ES-I3 (cell line): ENCODE data around the gene MVK.

Experiments
- H3K36me3 ChIP-seq: 2 replicates; pipeline ENCODE4 v1.6.1; 2013; ENCODE audit warnings: mild to moderate bottlenecking, low read length, control low read depth, moderate library complexity; ENCODE audit not compliant: insufficient read depth
- H3K4me1 ChIP-seq: 2 replicates; pipeline ENCODE4 v1.6.1; 2013; ENCODE audit warnings: mild to moderate bottlenecking, control low read depth, low read length; ENCODE audit not compliant: insufficient read depth
- H3K9ac ChIP-seq: 2 replicates; pipeline ENCODE4 v1.6.1; 2013; ENCODE audit warnings: low read depth, mild to moderate bottlenecking, low read length, moderate library complexity
- H3K9me3 ChIP-seq: 2 replicates; pipeline ENCODE4 v1.6.1; 2013; ENCODE audit warnings: mild to moderate bottlenecking, low read length, moderate library complexity; ENCODE audit not compliant: control insufficient read depth, insufficient read depth

MVK gene

GRCh38 chr12:109538191-109538863, 35.3 kb upstream of the MVK start:
- Histone ChIP-seq H3K9me3 (no peaks in the 10 kb centered on the region), H3K36me3 (no peaks in the 10 kb centered on the region), H3K4me1 (no peaks in the 10 kb centered on the region), H3K9ac (no peak overlapping the region)

- H3K9me3 ChIP-seq, result no peaks in the 10 kb centered on the region
- H3K4me1 ChIP-seq, result no peaks in the 10 kb centered on the region
- no peaks in the 10 kb centered on the region for H3K36me3 ChIP-seq
- H3K9ac ChIP-seq, result no peak overlapping the region
Measured at GRCh38 chr12:109539508-109539907, 34.1 kb upstream of the MVK start.

GRCh38 chr12:109540526-109541412, 32.8 kb upstream of the MVK start:
- Histone ChIP-seq H3K4me1 (no peaks in the 10 kb centered on the region), H3K9me3 (no peaks in the 10 kb centered on the region), H3K36me3 (no peaks in the 10 kb centered on the region), H3K9ac (no peak overlapping the region)

GRCh38 chr12:109541413-109541726, 32.2 kb upstream of the MVK start:
- Histone ChIP-seq H3K9ac (no peak overlapping the region), H3K9me3 (no peaks in the 10 kb centered on the region), H3K4me1 (no peaks in the 10 kb centered on the region), H3K36me3 (no peaks in the 10 kb centered on the region)

DNA sequence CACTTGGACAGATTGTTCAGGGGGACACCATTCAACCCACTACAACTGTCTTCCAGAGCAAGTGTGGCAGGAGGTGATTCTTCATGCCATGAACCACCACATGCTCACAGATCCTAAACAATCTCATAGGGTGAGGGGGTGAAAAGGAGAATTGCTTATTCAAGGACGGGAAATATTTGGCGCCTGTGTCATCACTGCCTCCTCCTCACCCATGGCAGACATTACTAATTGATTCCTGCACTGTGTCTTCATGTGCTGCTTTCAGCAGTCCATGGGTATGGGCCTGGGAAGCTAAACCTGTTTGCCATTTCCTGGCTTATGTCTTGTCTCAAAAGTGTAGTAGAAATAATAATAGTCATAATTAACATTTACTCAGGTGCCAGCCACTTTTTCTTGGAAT, 31.6 kb upstream of the MVK start:
- Histone ChIP-seq H3K36me3 (no peaks in the 10 kb centered on the region), H3K9me3 (no peaks in the 10 kb centered on the region)

DNA sequence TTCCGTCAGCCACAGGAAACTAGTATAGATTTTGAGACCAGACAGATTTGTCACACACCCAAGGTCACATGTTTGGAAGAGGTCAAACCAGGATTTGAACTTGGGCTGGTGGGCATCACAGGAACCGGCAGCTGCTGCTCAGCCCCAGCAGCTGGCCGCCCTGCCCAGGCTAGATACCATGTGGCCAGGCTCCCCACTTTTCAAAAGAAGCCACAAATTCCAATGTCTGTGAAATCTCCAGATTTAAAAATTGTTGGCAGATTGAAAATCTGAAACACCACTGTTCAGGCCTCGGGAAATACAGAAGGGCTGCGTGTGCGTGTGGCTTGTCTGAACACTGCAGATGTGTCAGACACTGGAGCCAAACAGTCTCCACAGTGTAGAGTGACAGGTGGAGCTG, 30.7 kb upstream of the MVK start:
- H3K9ac ChIP-seq, result no peak overlapping the region
- H3K4me1 ChIP-seq, result no peaks in the 10 kb centered on the region
- no peaks in the 10 kb centered on the region for H3K36me3 ChIP-seq
- no peaks in the 10 kb centered on the region for H3K9me3 ChIP-seq

More for the DNA sequence above, 31.6 kb upstream of the MVK start:
- H3K4me1 ChIP-seq, result no peaks in the 10 kb centered on the region
- H3K9ac ChIP-seq, result no peak overlapping the region

GRCh38 chr12:109544955-109545531, 28.6 kb upstream of the MVK start:
- H3K9ac ChIP-seq, result no peak overlapping the region

DNA sequence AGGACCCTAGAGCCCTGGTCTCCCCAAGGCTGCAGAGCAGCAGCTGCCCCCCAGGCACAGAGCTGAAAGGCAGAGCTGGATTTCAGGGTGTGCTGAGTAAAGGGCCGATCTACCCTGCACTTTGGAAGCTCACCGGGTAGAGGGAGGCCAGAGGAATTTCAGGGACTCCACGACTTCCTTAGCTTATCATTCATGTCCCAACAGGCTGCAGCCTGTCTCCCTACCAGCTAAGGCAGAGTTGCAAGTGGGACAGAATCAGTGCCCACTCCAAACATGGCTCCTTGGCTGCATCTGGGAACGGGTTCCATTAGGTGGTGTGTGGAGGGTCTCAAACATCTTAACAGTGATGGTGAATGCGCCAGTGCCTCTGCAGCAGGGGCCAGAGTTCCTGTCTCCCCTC, 27.8 kb upstream of the MVK start:
- no peaks in the 10 kb centered on the region for H3K9me3 ChIP-seq
- no peaks in the 10 kb centered on the region for H3K36me3 ChIP-seq
- H3K9ac ChIP-seq, result no peak overlapping the region

More at GRCh38 chr12:109544955-109545531, 28.6 kb upstream of the MVK start:
- no peaks in the 10 kb centered on the region for H3K9me3 ChIP-seq
- no peaks in the 10 kb centered on the region for H3K36me3 ChIP-seq
- no peaks in the 10 kb centered on the region for H3K4me1 ChIP-seq

GRCh38 chr12:109547286-109547685, 26.3 kb upstream of the MVK start:
- H3K36me3 ChIP-seq, result no peaks in the 10 kb centered on the region
- H3K4me1 ChIP-seq, result no peaks in the 10 kb centered on the region
- H3K9me3 ChIP-seq, result no peaks in the 10 kb centered on the region
- H3K9ac ChIP-seq, result no peak overlapping the region

More for the DNA sequence above, 27.8 kb upstream of the MVK start:
- H3K4me1 ChIP-seq, result no peaks in the 10 kb centered on the region

DNA sequence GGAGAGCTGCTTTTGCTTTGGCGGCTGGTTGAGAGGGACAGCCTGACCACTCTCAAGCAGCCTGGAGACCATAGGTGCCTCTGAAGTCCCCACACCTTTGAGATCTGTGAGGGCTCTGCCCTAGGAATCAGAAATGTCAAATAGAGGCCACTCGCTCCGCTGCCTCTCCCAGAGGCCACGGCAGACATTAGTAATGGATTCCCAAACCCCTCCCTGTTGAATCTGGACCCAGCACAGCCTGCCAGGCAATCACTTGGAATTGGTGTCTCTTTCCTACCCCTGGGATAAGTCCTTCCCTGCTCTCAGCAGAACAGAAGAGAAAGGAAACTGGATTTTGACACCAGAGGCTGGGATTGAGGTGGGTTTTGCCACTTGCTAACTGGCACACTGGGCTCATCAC, 25.3 kb upstream of the MVK start:
- no peaks in the 10 kb centered on the region for H3K36me3 ChIP-seq

GRCh38 chr12:109549613-109550270, 23.9 kb upstream of the MVK start:
- no peaks in the 10 kb centered on the region for H3K4me1 ChIP-seq
- no peaks in the 10 kb centered on the region for H3K36me3 ChIP-seq
- H3K9me3 ChIP-seq, result no peaks in the 10 kb centered on the region
- no peak overlapping the region for H3K9ac ChIP-seq

More for the DNA sequence above, 25.3 kb upstream of the MVK start:
- H3K4me1 ChIP-seq, result no peaks in the 10 kb centered on the region
- H3K9ac ChIP-seq, result no peak overlapping the region
- H3K9me3 ChIP-seq, result no peaks in the 10 kb centered on the region

DNA sequence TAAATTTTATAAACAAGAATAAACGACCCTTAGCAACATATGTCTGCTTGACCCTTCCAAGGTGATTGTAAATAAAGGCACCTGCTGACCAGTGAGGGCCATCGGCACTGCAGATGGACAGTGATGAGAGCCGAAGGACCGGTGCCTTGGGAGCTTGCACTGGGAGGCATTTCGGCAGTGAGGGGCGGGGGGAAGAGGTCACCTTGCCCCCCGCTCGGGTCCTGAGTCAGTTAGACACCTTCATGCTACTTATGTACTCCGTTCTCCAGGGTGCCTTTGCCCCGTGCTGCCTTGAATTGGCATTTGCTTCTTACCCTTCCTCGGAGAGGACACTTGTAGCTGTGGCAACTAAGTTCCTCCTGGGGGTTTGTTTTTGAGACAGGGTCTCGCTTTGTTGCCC, 23.3 kb upstream of the MVK start:
- Histone ChIP-seq H3K36me3 (no peaks in the 10 kb centered on the region), H3K4me1 (no peaks in the 10 kb centered on the region), H3K9me3 (no peaks in the 10 kb centered on the region), H3K9ac (no peak overlapping the region)

- Histone ChIP-seq H3K9ac (no peak overlapping the region), H3K36me3 (no peaks in the 10 kb centered on the region), H3K4me1 (no peaks in the 10 kb centered on the region), H3K9me3 (no peaks in the 10 kb centered on the region)
Measured at GRCh38 chr12:109551108-109551507, 22.5 kb upstream of the MVK start.

DNA sequence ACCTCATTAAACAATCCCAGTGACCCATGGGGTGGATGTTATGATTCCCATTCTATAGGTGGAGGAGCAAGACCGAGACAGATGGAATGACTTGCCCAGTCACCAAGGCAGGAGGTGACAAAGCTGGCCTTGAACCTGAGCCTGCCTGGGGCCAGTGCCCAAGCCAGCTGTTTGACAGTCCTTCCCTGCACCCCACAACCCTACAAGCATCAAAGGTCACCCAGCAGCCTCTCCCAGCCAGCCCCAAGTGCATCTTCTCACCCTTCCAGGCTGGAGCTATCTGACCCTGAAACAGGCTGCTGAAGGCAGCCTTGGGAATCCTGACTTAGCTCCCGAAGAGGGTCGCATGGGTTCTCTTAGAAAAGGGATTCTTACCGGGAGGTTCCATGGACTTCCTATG, 20.6 kb upstream of the MVK start:
- Histone ChIP-seq H3K36me3 (no peaks in the 10 kb centered on the region; the same call in 1 of the 2 replicates), H3K9ac (no peak overlapping the region), H3K4me1 (no peaks in the 10 kb centered on the region), H3K9me3 (no peaks in the 10 kb centered on the region)
